ENCODE measurements around the gene EEF1AKMT4.

DNA sequence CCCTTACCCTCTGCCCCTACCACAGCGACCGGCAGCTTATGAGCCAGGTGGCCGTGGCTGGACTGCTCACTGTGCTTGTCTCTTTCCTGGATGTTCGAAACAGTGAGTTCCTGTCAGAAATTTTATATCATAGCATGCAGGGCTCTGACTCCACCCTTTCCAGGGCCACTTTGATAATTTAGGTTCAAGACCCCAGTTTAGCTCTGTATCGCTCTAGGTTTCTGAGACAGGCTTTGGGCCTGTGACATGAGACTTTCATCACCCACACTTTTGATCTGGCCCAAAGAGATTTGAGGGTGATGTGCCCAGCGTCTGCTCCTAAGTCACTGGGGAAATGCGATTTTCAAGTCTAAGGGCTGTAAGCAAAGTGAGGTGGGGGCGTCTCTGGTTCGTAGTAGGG lies 58.4 kb downstream of the EEF1AKMT4 start:
- TF ChIP-seq POLR2A (IDR thresholded peaks at IDR 0.05; ENCODE audit: control extremely low read depth in 1 of 2, low read depth in 2 of 2, low read length in 2 of 2) (no peak), CHD7 (IDR thresholded peaks at IDR 0.05; ENCODE audit: insufficient replicate concordance, low read length) (no peak), MAX (IDR thresholded peaks at IDR 0.05) (no peak), ASH2L (IDR thresholded peaks at IDR 0.05; ENCODE audit: low read length) (no peak), CTCF (IDR thresholded peaks at IDR 0.05; ENCODE audit: control extremely low read depth in 1 of 3, insufficient read depth in 1 of 3, low read depth in 1 of 3, low read length in 3 of 3) (no peak), ATF3 (IDR thresholded peaks at IDR 0.05; ENCODE audit: insufficient read depth, low read depth, low read length) (no peak), CEBPB (IDR thresholded peaks at IDR 0.05; ENCODE audit: low read depth, low read length) (no peak), KDM5A (IDR thresholded peaks at IDR 0.05; ENCODE audit: low read length) (no peak)

Measured in H1 (cell line).